ENCODE measurements around the gene EVI5L. TPM values are rescaled to one million over a fixed set of nuclear protein-coding genes. Genes with fewer than 3 reads are reported as not detected.

The EVI5L gene
- polyA plus RNA-seq, 1 donor from 2014 or later: 50.6 TPM

GRCh38 chr19:7806876-7807275, 23.1 kb upstream of the EVI5L start:
- no peak for TF ChIP-seq CTCF (IDR thresholded peaks at IDR 0.05; ENCODE audit: poor library complexity, severe bottlenecking)
- H3K79me2 ChIP-seq (replicated peaks; ENCODE audit: insufficient read depth, low read length): no peaks in the 10 kb centered on the region
- no peaks in the 10 kb centered on the region for H3K9me2 ChIP-seq (ENCODE audit: insufficient read depth, low read length)
- H4K20me1 ChIP-seq (ENCODE audit: insufficient read depth): no peaks in the 10 kb centered on the region
- no peaks in the 10 kb centered on the region for H3K27me3 ChIP-seq (ENCODE audit: insufficient read depth, low read depth, low read length)
- no peak overlapping the region for H3K27ac ChIP-seq (ENCODE audit: low read length)
- no peaks in the 10 kb centered on the region for H3K36me3 ChIP-seq (ENCODE audit: insufficient read depth, low read length)
- no peak overlapping the region for H3K4me2 ChIP-seq (ENCODE audit: low read length)
- H3K4me3 ChIP-seq (ENCODE audit: low read length): no peak overlapping the region
- H3F3A ChIP-seq (ENCODE audit: insufficient read depth, low read length, poor library complexity, severe bottlenecking): no peaks in the 10 kb centered on the region
- H3K9me3 ChIP-seq (ENCODE audit: low read length): no peaks in the 10 kb centered on the region
- H2AFZ ChIP-seq (ENCODE audit: low read depth, low read length): no peak overlapping the region
- H3K9ac ChIP-seq (ENCODE audit: low read length): no peak overlapping the region

GRCh38 chr19:7808108-7808507, 21.9 kb upstream of the EVI5L start:
- no peaks in the 10 kb centered on the region for H3K36me3 ChIP-seq (ENCODE audit: insufficient read depth, low read length)
- H3K27ac ChIP-seq (ENCODE audit: low read length): no peak overlapping the region
- H3K4me3 ChIP-seq (ENCODE audit: low read length): no peak overlapping the region
- H3K79me2 ChIP-seq (replicated peaks; ENCODE audit: insufficient read depth, low read length): no peaks in the 10 kb centered on the region
- H3K9me2 ChIP-seq (ENCODE audit: insufficient read depth, low read length): no peaks in the 10 kb centered on the region
- H3K9ac ChIP-seq (ENCODE audit: low read length): no peak overlapping the region
- H3K4me2 ChIP-seq (ENCODE audit: low read length): no peak overlapping the region
- H3F3A ChIP-seq (ENCODE audit: insufficient read depth, low read length, poor library complexity, severe bottlenecking): no peaks in the 10 kb centered on the region
- no peaks in the 10 kb centered on the region for H3K9me3 ChIP-seq (ENCODE audit: low read length)
- no peaks in the 10 kb centered on the region for H3K27me3 ChIP-seq (ENCODE audit: insufficient read depth, low read depth, low read length)
- H4K20me1 ChIP-seq (ENCODE audit: insufficient read depth): no peaks in the 10 kb centered on the region
- no peak overlapping the region for H2AFZ ChIP-seq (ENCODE audit: low read depth, low read length)
- TF ChIP-seq REST (IDR thresholded peaks at IDR 0.05; ENCODE audit: borderline replicate concordance): no peak
- no peak for TF ChIP-seq TAF1 (IDR thresholded peaks at IDR 0.05; ENCODE audit: low read depth)
- no peak for TF ChIP-seq CTCF (IDR thresholded peaks at IDR 0.05; ENCODE audit: poor library complexity, severe bottlenecking)
- no peak for TF ChIP-seq MXI1 (conservative IDR thresholded peaks at IDR 0.05; ENCODE audit: poor library complexity, severe bottlenecking)
- no peak for TF ChIP-seq POLR2AphosphoS5 (IDR thresholded peaks at IDR 0.05)
- no peak for TF ChIP-seq EP300 (conservative IDR thresholded peaks at IDR 0.05; ENCODE audit: poor library complexity, severe bottlenecking)
- TF ChIP-seq RAD21 (conservative IDR thresholded peaks at IDR 0.05): no peak
- no peak for TF ChIP-seq SMC3 (conservative IDR thresholded peaks at IDR 0.05; ENCODE audit: poor library complexity)
- TF ChIP-seq EZH2 (IDR thresholded peaks at IDR 0.05; ENCODE audit: borderline replicate concordance, insufficient read depth, low read length, poor library complexity, severe bottlenecking): no peak
